Activated T-cell treated with anti-CD3 and anti-CD28 coated beads, Interleukin-2, amount 50 U/mL, for 4 hours (primary cell): ENCODE results near the gene LRP3. TPM values are rescaled to one million over a fixed set of nuclear protein-coding genes. Genes with fewer than 3 reads are reported as not detected.
"Not testable (repeated sequence)": the region's sequence is repeated elsewhere in the genome, so short reads cannot be mapped to it uniquely, and the experiment has no call there.

Source experiments
- ATAC-seq, 2 donors: fragments of 200-7000 bp; cut with Tn5 transposase; one replicate each; pipeline ENCODE4 v1.10.0; 2021
- DNase-seq: peaks from one replicate; pipeline ENCODE4 v3.0.0-alpha.2; 2020
- H3K27me3 Mint-ChIP-seq: one replicate; pipeline ENCODE4 v1.8.0; 2021; ENCODE audit warnings: low read depth, mixed read lengths
- H3K36me3 Mint-ChIP-seq: one replicate; pipeline ENCODE4 v1.8.0; 2022; ENCODE audit warnings: mixed read lengths; ENCODE audit not compliant: insufficient read depth
- H3K4me1 Mint-ChIP-seq: one replicate; pipeline ENCODE4 v1.8.0; 2021; ENCODE audit warnings: low read depth, mixed read lengths
- H3K4me3 Mint-ChIP-seq: one replicate; pipeline ENCODE4 v1.8.0; 2021; ENCODE audit warnings: mild to moderate bottlenecking, moderate library complexity, mixed read lengths
- H3K9me3 Mint-ChIP-seq: one replicate; pipeline ENCODE4 v1.8.0; 2021; ENCODE audit warnings: mixed read lengths
- total RNA-seq, 3 donors: library from RNA; stranded (reverse); gene quantifications; one replicate each; pipeline ENCODE4 v1.2.1, GENCODE V29; 2021

The LRP3 gene
- total RNA-seq, result under 1 TPM; 0.14 to 0.84 (median 0.71) TPM

- peaks cover 48% of the 10 kb centered on the region for H3K27me3 Mint-ChIP-seq
- H3K36me3 Mint-ChIP-seq, result no peaks in the 10 kb centered on the region
- DNase-seq, result no peak
- ATAC-seq, result peak; percentile 47 to 51
- H3K4me1 Mint-ChIP-seq, result peaks cover 2% of the 10 kb centered on the region
- no peaks in the 10 kb centered on the region for H3K9me3 Mint-ChIP-seq
- peak within 1 kb of the TSS; percentile 51 for H3K4me3 Mint-ChIP-seq
Measured at GRCh38 chr19:33193865-33194362, at the start of gene LRP3. TSS of gene LRP3 (plus strand) at chr19:33194330. CDS start at chr19:33194786, 456 bp downstream.

- no peak overlapping the region for H3K4me3 Mint-ChIP-seq
Measured at GRCh38 chr19:33146209-33146608, 47.9 kb upstream of the LRP3 start.

DNA sequence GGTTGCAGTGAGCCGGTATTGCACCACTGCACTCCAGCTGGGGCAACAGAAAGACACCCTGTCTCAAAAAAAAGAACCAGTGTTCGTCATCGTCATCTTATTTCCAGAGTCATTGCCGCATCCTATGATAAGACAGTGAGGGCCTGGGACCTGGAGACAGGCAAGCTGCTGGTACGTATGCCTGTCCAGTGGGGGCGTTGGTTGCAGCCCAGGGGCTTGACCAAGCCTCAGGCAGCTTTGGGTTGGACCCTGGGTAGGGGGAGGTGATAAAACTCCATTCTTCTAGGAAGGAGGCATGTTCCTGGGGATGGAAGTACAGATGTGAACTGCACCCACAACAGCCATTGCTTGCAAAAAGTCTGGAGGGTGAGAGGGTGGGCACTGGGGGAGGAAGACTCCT, 46.6 kb upstream of the LRP3 start:
- Mint-ChIP-seq H3K4me1 (peaks cover 3% of the 10 kb centered on the region), H3K4me3 (no peak overlapping the region), H3K9me3 (no peaks in the 10 kb centered on the region), H3K27me3 (no peaks in the 10 kb centered on the region), H3K36me3 (no peaks in the 10 kb centered on the region)
- ATAC-seq, result no peak
- no peak for DNase-seq

More at GRCh38 chr19:33146209-33146608, 47.9 kb upstream of the LRP3 start:
- ATAC-seq, result no peak
- H3K9me3 Mint-ChIP-seq, result no peaks in the 10 kb centered on the region
- H3K4me1 Mint-ChIP-seq, result peaks cover 3% of the 10 kb centered on the region
- H3K36me3 Mint-ChIP-seq, result no peaks in the 10 kb centered on the region
- no peak for DNase-seq
- H3K27me3 Mint-ChIP-seq, result peaks cover 6% of the 10 kb centered on the region

DNA sequence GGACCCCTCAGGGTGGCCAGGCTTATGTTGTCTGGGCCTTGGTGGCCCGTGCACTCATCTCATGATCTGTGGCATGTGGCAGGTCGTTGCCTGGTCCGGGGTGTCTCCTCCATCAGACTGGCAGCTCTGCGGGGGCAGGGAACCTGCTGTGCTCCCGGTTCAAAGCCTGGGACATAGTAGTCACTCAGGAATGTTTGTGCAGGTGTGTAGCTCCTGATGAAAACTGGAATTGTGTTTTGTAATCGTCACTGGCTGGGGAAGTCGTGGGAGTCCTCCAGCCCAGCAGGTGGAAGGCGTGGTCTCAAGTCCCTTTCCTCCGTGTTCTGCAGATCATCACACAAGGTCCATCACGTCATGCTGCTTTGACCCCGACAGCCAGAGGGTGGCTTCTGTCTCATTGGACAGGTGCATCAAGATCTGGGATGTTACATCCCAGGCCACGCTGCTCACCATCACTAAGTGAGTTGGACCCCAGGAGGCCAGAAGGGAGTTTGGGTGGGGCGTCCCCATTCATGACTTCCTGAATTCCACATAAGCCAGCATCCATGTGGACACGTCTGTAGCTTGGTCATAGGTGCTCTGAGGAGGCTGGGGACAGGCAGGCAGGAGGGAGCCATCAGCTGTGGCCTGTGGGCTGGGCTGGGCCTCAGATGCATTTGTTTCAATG, 43.1 kb upstream of the LRP3 start:
- H3K36me3 Mint-ChIP-seq, result no peaks in the 10 kb centered on the region
- H3K4me3 Mint-ChIP-seq, result no peak overlapping the region
- H3K27me3 Mint-ChIP-seq, result no peaks in the 10 kb centered on the region
- H3K9me3 Mint-ChIP-seq, result no peaks in the 10 kb centered on the region
- DNase-seq, result no peak
- H3K4me1 Mint-ChIP-seq, result no peaks in the 10 kb centered on the region
- ATAC-seq, result no peak

- no peak overlapping the region for H3K4me3 Mint-ChIP-seq
- H3K9me3 Mint-ChIP-seq, result no peaks in the 10 kb centered on the region
- H3K4me1 Mint-ChIP-seq, result no peaks in the 10 kb centered on the region
- DNase-seq (no peak), ATAC-seq (no peak)
- H3K27me3 Mint-ChIP-seq, result no peaks in the 10 kb centered on the region
- H3K36me3 Mint-ChIP-seq, result no peaks in the 10 kb centered on the region
Measured at GRCh38 chr19:33152176-33152575, 42.0 kb upstream of the LRP3 start.

DNA sequence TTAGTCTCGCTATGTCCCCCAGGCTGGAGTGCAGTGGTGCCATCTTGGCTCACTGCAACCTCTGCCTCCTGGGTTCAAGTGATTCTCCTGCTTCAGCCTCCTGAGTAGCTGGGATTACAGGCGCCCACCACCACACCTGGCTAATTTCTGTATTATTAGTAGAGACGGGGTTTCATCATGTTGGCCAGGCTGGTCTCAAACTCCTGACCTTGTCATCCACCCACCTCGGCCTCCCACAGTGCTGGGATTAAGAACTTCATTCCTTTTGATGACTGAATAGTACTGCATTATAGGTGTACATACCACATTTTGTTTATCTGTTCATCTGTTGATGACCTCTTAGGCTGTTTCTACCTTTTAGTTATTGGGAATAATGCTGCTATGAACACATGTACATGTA, 41.5 kb upstream of the LRP3 start:
- H3K9me3 Mint-ChIP-seq, ATAC-seq: not testable (repeated sequence)

GRCh38 chr19:33154313-33154712, 39.8 kb upstream of the LRP3 start:
- H3K4me3 Mint-ChIP-seq, ATAC-seq, DNase-seq, H3K36me3 Mint-ChIP-seq, H3K9me3 Mint-ChIP-seq, H3K27me3 Mint-ChIP-seq: not testable (repeated sequence)
- peaks cover 14% of the 10 kb centered on the region for H3K4me1 Mint-ChIP-seq

More for the DNA sequence above, 41.5 kb upstream of the LRP3 start:
- not testable (repeated sequence) for DNase-seq, H3K36me3 Mint-ChIP-seq, H3K4me1 Mint-ChIP-seq, H3K4me3 Mint-ChIP-seq, H3K27me3 Mint-ChIP-seq

DNA sequence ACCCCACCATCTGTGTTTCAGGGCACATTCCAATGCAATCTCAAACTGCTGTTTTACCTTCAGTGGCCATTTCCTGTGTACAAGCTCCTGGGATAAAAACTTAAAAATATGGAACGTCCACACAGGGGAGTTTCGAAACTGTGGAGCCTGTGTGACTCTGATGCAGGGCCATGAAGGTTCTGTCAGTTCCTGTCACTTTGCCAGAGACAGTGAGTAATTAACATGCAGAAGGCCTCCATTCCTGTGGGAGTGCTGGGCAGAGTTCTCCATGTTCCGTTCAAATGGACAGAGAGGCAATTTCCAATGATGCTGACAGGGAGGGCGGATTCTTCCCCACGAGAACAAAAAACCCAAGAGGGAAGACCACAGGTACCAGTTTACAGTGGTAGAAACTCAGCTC, 37.8 kb upstream of the LRP3 start:
- Mint-ChIP-seq H3K36me3 (no peaks in the 10 kb centered on the region), H3K27me3 (no peaks in the 10 kb centered on the region), H3K9me3 (no peaks in the 10 kb centered on the region), H3K4me3 (no peak overlapping the region), H3K4me1 (peaks cover 32% of the 10 kb centered on the region)
- no peak for ATAC-seq
- no peak for DNase-seq

GRCh38 chr19:33157906-33158305, 36.2 kb upstream of the LRP3 start:
- H3K9me3 Mint-ChIP-seq, result no peaks in the 10 kb centered on the region
- no peak for ATAC-seq
- no peak overlapping the region for H3K4me3 Mint-ChIP-seq
- H3K27me3 Mint-ChIP-seq, result no peaks in the 10 kb centered on the region
- no peak for DNase-seq
- H3K36me3 Mint-ChIP-seq, result no peaks in the 10 kb centered on the region
- peaks cover 38% of the 10 kb centered on the region for H3K4me1 Mint-ChIP-seq

GRCh38 chr19:33158365-33158764, 35.8 kb upstream of the LRP3 start:
- Mint-ChIP-seq H3K9me3 (no peaks in the 10 kb centered on the region), H3K4me3 (no peak overlapping the region), H3K27me3 (no peaks in the 10 kb centered on the region), H3K4me1 (peaks cover 38% of the 10 kb centered on the region), H3K36me3 (no peaks in the 10 kb centered on the region)
- no peak for DNase-seq
- ATAC-seq, result no peak

- Mint-ChIP-seq H3K4me1 (peaks cover 38% of the 10 kb centered on the region), H3K9me3 (no peaks in the 10 kb centered on the region), H3K4me3 (no peak overlapping the region), H3K36me3 (no peaks in the 10 kb centered on the region), H3K27me3 (no peaks in the 10 kb centered on the region)
- DNase-seq, result no peak
- ATAC-seq, result no peak
Measured at GRCh38 chr19:33159149-33159548, 35.0 kb upstream of the LRP3 start.

DNA sequence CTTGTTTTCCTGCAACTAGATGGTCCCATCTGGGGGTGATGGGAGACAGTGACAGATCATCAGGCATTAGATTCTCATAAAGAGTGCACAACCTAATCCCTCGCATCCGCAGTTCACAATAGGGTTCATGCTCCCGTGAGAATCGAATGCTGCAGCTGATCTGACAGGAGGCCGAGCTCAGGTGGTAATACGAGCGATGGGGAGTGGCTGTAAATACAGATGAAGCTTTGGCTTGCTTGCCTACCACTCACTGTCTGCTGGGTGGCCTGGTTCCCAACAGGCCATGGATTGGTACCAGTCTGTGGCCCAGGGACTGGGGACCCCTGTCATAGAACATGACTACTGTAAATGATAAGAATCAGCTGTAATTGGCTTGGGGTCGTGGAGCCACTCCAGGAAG, 34.2 kb upstream of the LRP3 start:
- Mint-ChIP-seq H3K4me1 (peaks cover 38% of the 10 kb centered on the region), H3K9me3 (no peaks in the 10 kb centered on the region), H3K36me3 (no peaks in the 10 kb centered on the region), H3K4me3 (no peak overlapping the region), H3K27me3 (no peaks in the 10 kb centered on the region)
- no peak for ATAC-seq
- no peak for DNase-seq

DNA sequence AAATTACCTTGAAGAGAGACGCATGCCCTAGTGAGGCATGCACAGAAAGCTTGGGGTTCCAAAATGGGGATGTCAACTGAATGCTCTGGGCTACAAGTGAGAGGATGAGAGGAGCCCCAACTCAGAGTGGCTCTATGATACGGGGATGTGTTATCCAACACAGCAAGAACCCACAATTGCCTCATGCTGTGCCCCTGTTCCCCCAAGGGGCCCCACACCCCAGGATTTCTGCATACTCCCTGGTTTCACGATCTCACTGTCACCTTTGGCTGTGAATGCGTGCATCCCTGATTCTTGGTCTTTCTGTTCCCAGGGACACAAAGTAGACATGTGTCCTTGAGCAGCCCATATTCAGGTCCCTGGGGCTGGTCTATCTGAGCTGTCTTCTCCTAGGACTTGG, 32.9 kb upstream of the LRP3 start:
- H3K27me3 Mint-ChIP-seq, result no peaks in the 10 kb centered on the region
- no peaks in the 10 kb centered on the region for H3K36me3 Mint-ChIP-seq
- ATAC-seq (no peak), DNase-seq (no peak)
- H3K9me3 Mint-ChIP-seq, result no peaks in the 10 kb centered on the region
- H3K4me1 Mint-ChIP-seq, result peaks cover 38% of the 10 kb centered on the region
- no peak overlapping the region for H3K4me3 Mint-ChIP-seq

DNA sequence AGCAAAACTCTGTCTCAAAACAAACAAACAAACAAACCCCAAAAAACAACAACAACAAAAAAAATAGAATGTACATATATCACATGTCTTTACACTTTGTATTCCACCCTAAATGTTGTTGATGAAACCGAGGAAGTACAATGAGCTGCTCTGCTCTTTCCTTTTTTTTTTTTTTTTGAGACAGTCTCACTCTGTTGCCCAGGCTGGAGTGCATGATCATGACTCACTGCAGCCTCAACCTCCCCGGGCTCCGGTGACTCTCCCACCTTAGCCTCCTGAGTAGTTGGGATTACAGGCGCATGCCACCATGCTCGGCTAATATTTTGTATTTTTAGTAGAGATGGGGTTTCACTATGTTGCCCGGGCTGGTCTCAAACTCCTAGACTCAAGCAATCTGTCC, 30.6 kb upstream of the LRP3 start:
- DNase-seq, result no peak
- Mint-ChIP-seq H3K4me3 (no peak overlapping the region), H3K36me3 (no peaks in the 10 kb centered on the region), H3K9me3 (peaks cover 4% of the 10 kb centered on the region), H3K27me3 (no peaks in the 10 kb centered on the region), H3K4me1 (peaks cover 29% of the 10 kb centered on the region)
- no peak for ATAC-seq

GRCh38 chr19:33166037-33166436, 28.1 kb upstream of the LRP3 start:
- Mint-ChIP-seq H3K9me3 (peaks cover 12% of the 10 kb centered on the region), H3K4me1 (peaks cover 12% of the 10 kb centered on the region)
- H3K4me3 Mint-ChIP-seq, ATAC-seq, DNase-seq, H3K27me3 Mint-ChIP-seq, H3K36me3 Mint-ChIP-seq: not testable (repeated sequence)
